OCI-LY3 (cell line): Measurements from ENCODE around the gene PDGFA.

Experiments used
- H2AFZ ChIP-seq: fragments of 200-600, 300-600 bp; shearing (Covaris generic); 2 replicates; pipeline ENCODE4 v1.6.0; 2014; ENCODE audit warnings: antibody characterized with exemption, low read depth, low read length
- H3K27ac ChIP-seq: fragments of 200-600, 300-600 bp; sonication (generic); 2 replicates; pipeline ENCODE4 v1.5.1; 2014; ENCODE audit warnings: mild to moderate bottlenecking, low read length, moderate library complexity, mixed read lengths
- H3K27me3 ChIP-seq: fragments of 200-600, 300-600 bp; sonication (generic); 2 replicates; pipeline ENCODE4 v1.6.1; 2014; ENCODE audit warnings: low read depth, low read length, mixed read lengths
- H3K36me3 ChIP-seq: fragments of 200-600, 300-600 bp; sonication (generic); replicated peaks from 2 replicates; pipeline ENCODE3; 2014; ENCODE audit warnings: low read depth, low read length, mixed read lengths
- H3K4me1 ChIP-seq: fragments of 300-600, 200-600 bp; sonication (generic); 2 replicates; pipeline ENCODE4 v1.6.1; 2014; ENCODE audit warnings: low read length, mixed read lengths
- H3K4me2 ChIP-seq: fragments of 200-600, 300-600 bp; sonication (generic); 2 replicates; pipeline ENCODE4 v1.6.1; 2014; ENCODE audit warnings: low read length, mixed read lengths
- H3K4me3 ChIP-seq: fragments of 300-600, 200-600 bp; sonication (generic); 2 replicates; pipeline ENCODE4 v1.5.1; 2014; ENCODE audit warnings: antibody characterized with exemption, mild to moderate bottlenecking, low read length, moderate library complexity
- H3K79me2 ChIP-seq: fragments of 300-600, 200-600 bp; shearing (Covaris generic); 2 replicates; pipeline ENCODE4 v1.6.1; 2014; ENCODE audit warnings: mild to moderate bottlenecking, low read length, mixed read lengths
- H3K9ac ChIP-seq: fragments of 300-600, 200-600 bp; shearing (Covaris generic); 2 replicates; pipeline ENCODE4 v1.6.0; 2014; ENCODE audit warnings: mild to moderate bottlenecking, low read length, moderate library complexity
- H3K9me3 ChIP-seq: fragments of 200-600, 300-600 bp; shearing (Covaris generic); 2 replicates; pipeline ENCODE4 v1.6.1; 2014; ENCODE audit warnings: low read length, mixed read lengths; ENCODE audit not compliant: insufficient read depth
- H4K20me1 ChIP-seq: fragments of 200-600, 300-600 bp; sonication (generic); 2 replicates; pipeline ENCODE4 v1.6.1; 2016; ENCODE audit warnings: low read length, mixed read lengths; ENCODE audit not compliant: insufficient read depth
- CTCF ChIP-seq: fragments of 200-600, 300-600 bp; sonication (generic); IDR thresholded peaks from 2 replicates; pipeline ENCODE4 v1.5.1; 2014; ENCODE audit warnings: antibody characterized with exemption, low read length, low read depth
- EZH2phosphoT487 ChIP-seq: fragments of 200-600 bp; shearing (Covaris generic); IDR thresholded peaks from 2 replicates; pipeline ENCODE4 v1.6.1; 2018; ENCODE audit warnings: antibody characterized with exemption, mixed run types, low read depth

Gene PDGFA

GRCh38 chr7:473211-473734, 46.4 kb downstream of the PDGFA start:
- Histone ChIP-seq H3K27me3 (no peaks in the 10 kb centered on the region), H3K9ac (no peak overlapping the region), H3K9me3 (no peaks in the 10 kb centered on the region), H2AFZ (no peak overlapping the region), H3K79me2 (no peaks in the 10 kb centered on the region), H4K20me1 (no peaks in the 10 kb centered on the region), H3K27ac (no peak overlapping the region), H3K36me3 (no peaks in the 10 kb centered on the region), H3K4me1 (no peaks in the 10 kb centered on the region), H3K4me3 (no peak overlapping the region), H3K4me2 (no peak overlapping the region)
- TF ChIP-seq CTCF (no peak), EZH2phosphoT487 (no peak)

GRCh38 chr7:472640-472957, 47.0 kb downstream of the PDGFA start:
- Histone ChIP-seq H3K4me3 (no peak overlapping the region), H3K4me1 (no peaks in the 10 kb centered on the region), H3K27ac (no peak overlapping the region), H2AFZ (no peak overlapping the region), H3K79me2 (no peaks in the 10 kb centered on the region), H3K9me3 (no peaks in the 10 kb centered on the region), H3K4me2 (no peak overlapping the region), H3K36me3 (no peaks in the 10 kb centered on the region), H3K9ac (no peak overlapping the region), H4K20me1 (no peaks in the 10 kb centered on the region), H3K27me3 (no peaks in the 10 kb centered on the region)
- TF ChIP-seq CTCF (no peak), EZH2phosphoT487 (no peak)

DNA sequence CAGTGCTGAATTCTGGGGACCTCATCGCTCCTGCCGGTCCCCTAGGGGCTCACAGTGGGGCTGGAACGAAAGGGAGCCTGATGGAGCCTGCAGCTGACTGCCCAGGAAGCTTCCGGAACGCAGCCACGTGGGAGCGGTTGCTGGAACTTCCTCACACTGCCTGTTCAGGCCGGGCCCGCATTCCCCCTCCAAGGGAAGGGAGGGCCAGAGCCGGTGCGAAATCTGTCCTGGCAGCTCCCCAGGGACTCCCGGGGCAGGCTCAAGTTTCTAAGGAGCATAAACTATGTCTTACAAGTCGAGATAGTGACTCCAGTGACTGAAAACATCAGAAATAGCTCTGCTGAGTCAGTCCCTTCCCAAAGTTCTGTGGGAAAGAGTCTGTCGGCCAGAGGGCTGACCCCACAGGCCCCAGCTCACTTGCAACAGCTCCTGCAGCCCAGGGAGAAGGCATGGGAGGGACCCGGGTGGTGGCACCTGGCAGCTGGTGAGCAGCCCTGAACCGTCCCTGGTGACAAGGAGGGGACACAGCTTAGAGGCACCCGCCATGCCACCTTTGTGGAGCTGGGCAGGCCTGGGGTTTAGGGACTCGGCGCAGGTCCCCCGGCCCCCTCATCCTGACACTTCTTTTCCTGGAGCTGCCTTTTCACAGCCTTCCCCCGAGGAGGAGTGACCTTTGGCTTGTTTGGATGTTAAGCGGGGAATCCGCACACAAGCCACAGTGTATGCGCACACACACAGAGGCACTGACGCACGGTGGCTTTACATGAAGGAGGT, 47.6 kb downstream of the PDGFA start:
- no peaks in the 10 kb centered on the region for H3K36me3 ChIP-seq
- no peak overlapping the region for H2AFZ ChIP-seq
- H3K4me3 ChIP-seq: no peak overlapping the region
- no peak for TF ChIP-seq EZH2phosphoT487
- no peak for TF ChIP-seq CTCF
- no peaks in the 10 kb centered on the region for H4K20me1 ChIP-seq
- no peaks in the 10 kb centered on the region for H3K27me3 ChIP-seq
- no peaks in the 10 kb centered on the region for H3K79me2 ChIP-seq
- H3K9ac ChIP-seq: no peak overlapping the region
- no peak overlapping the region for H3K27ac ChIP-seq
- no peaks in the 10 kb centered on the region for H3K9me3 ChIP-seq
- no peaks in the 10 kb centered on the region for H3K4me1 ChIP-seq
- H3K4me2 ChIP-seq: no peak overlapping the region

- Histone ChIP-seq H3K36me3 (no peaks in the 10 kb centered on the region), H3K9me3 (no peaks in the 10 kb centered on the region), H3K4me2 (no peak overlapping the region), H3K27ac (no peak overlapping the region), H3K4me1 (no peaks in the 10 kb centered on the region), H4K20me1 (no peaks in the 10 kb centered on the region), H3K4me3 (no peak overlapping the region), H2AFZ (no peak overlapping the region), H3K27me3 (no peaks in the 10 kb centered on the region), H3K9ac (no peak overlapping the region), H3K79me2 (no peaks in the 10 kb centered on the region)
- TF ChIP-seq CTCF (no peak), EZH2phosphoT487 (no peak)
These were observed 48.3 kb downstream of the PDGFA start for GRCh38 chr7:471191-471865.
